GM21825 (cell line): ENCODE results near the gene ZNF750.
A peak's percentile ranks its signal among the peaks of the same experiment; 100 is the strongest.

ENCODE experiments used
- ATAC-seq: cut with Tn5 transposase; IDR thresholded peaks from one replicate; pipeline ENCODE4 v1.9.1; 2021; ENCODE audit warnings: mild to moderate bottlenecking, moderate library complexity; ENCODE audit not compliant: unreplicated experiment

The ZNF750 gene

DNA sequence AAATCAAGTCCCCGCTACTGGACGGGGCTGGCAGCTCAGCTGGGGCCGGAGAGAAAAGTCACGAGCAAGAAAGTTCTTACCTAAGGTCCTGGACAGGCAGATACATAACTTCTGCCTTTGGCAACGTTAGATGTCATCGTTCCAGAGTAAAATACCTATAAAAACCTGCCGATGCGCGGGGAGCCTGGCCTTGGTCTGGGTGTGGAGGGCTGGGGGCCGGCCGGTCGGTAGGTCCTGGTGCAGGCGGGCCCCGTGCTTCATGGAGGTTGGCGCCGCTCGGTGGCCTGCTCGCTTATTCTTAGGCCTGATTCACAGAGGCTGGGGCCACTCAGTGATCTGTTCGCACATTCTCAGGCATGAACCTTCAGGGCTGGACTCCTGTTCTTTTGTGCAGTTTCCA, 33.7 kb upstream of the ZNF750 start:
- ATAC-seq = no peak

DNA sequence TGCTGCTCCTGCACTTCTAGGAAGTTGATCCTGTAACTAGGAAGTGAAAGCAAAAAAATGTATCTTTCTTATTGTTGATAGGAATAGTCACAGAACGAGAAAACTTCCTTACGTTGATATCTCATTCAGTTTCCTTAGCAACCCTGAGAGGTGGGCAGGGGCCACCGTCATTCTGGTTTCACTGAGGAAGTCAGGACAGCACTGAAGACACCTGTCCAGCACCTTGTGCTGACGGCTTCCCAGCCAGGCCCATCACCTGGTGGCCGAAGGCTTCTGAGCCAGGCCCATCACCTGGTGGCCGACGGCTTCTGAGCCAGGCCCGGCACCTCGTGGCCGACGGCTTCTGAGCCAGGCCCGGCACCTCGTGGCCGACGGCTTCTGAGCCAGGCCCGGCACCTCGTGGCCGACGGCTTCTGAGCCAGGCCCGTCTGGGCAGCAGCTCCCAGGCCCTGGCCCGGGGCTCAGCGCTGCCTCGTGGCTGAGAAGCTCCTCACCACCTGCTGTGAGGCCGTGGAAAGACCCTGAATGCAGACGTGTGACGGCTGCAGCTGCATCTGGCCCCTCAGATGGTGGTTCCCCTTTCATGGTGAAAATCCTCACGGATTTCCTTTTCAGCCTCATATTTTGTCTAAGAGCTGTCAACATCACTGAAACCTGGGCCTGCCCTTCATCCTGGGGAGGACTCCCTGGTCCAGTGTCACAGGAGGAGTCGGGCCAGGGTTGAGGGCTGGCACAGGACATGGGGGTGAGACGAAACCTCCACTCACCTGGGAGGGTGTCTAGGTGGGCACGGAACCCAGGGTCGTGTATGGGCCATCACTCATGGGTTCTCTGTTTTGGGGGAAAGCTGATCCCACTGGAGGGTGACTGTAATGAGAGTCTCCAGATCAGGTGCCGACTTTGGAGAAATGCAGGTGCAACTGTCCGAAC, 33.0 kb upstream of the ZNF750 start:
- no peak for ATAC-seq

DNA sequence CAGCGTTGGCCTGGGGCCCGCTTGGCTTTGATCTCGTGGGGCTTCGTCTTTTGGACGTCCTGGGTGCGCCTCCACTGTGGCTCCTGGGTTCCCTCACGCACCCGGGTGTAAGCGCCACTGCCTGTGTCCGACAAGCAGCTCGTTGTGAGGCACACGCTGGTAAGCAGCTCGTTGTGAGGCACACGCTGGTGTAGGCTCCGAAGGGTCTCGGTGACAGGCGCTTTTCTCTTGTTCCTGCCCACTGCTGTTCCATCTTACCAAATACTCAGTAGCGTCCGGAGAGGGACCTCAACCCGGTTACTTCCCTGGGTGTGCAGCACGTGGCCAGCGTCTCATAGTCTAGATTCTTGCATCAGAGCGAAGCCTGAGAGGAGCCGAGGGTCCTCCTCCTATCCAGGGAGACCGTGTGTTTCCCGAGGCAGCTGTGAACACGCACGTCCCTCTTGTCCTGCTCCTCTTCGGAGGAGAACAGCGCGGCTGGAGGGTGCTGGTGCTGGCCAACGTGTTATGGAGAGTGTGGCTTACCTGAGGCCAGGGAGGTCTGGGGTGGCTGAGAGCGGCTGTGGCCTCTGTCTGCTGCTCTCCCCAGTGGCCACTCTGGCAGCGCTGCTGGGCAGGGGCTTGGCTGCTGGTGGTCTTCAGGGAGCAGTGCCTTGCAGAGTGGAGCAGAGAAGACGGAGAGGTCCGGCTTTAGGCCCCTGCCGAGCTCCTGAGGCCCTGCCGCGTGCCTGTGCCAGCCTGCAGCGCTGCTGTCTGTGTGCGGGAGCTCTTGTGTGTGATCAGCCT, 32.1 kb upstream of the ZNF750 start:
- ATAC-seq = no peak

DNA sequence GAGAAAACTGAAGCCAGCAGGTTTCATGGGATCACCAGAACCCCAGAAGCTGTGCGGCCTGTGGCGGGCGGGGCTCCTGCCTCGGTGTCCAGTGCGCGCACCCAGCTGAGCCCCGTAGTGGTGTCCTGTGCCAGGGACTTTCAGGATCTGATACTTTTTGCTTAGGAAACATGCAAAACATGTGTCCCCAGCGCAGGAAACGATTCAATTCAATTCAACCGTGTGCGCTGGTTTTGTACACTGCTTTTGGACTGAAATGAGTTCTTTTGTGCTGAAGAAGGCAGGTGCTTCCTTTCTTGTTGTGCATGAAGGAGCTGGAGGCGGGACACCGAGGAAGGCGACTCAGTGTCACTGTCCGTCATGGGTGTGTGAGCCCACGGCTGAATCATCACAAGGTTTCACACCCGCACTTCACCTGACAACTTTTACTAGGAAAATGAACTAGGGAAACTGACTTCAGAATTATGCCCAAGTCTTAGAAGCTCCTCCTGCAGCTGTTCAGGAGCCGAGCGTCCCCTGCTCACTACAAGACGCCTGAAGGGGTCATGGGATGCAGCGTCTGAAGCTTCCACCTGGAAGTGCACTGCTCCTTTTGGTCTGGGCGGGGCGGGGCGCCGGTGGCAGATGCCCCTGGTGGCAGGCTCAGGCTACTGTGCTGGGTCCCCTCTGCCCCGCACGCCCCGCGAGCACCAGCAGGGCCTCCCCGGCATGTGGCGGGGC, 31.4 kb upstream of the ZNF750 start:
- peak; percentile 61 for ATAC-seq

DNA sequence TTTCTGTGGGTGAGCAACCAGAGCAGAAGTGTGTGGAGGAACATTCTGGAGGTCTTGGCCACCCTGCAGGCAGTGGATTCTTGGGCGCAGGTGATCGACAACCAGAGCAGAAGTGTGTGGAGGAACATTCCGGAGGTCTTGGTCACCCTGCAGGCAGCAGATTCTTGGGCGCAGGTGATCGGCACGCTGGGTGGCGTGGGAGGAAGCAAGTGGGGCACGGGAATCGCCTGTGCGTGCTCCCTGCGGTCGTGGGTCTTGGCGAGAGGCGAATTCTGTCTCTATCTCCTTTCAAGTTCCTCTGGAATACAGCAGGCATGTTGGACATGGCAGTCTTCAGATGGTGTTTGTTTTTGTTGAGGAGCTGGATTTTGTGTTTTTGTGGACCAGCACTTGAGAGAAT, 30.7 kb upstream of the ZNF750 start:
- no peak for ATAC-seq

DNA sequence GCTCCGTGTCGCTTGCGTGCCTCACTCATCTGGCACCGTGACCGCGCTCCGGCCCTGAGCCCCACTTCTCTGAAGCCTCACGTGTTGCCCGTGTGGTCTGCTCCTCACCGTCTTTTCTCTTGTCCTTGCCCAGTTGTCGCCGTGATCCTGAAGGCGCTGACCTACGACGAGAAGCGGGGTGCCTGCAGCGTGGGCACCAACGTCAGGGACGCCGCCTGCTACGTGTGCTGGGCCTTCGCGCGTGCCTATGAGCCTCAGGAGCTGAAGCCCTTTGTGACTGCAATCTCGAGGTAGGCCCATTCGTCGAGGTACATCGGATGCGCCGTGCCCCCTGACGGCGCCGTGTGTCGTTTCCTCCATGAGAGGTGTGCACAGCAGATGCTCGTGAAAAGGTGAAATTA, 30.3 kb upstream of the ZNF750 start:
- ATAC-seq = no peak

DNA sequence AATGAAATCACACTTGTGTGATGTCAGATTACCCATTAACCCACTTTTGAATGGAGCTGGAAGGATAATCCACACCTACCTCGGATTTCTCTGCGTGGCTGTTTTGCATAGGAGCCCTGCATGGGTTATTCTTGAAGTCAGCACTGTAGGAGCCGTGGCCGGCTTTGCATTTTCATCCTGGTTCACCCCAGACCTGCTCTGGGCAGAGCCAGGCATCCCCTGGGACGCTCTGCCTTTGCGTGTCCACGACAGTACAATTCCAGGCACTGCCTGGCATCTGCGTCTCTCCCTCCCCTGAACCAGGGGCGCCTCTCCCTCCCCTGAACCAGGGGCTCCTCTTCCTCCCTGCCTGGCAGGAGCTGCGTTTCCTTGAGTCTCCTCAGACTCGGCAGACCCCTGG, 29.7 kb upstream of the ZNF750 start:
- ATAC-seq = no peak

DNA sequence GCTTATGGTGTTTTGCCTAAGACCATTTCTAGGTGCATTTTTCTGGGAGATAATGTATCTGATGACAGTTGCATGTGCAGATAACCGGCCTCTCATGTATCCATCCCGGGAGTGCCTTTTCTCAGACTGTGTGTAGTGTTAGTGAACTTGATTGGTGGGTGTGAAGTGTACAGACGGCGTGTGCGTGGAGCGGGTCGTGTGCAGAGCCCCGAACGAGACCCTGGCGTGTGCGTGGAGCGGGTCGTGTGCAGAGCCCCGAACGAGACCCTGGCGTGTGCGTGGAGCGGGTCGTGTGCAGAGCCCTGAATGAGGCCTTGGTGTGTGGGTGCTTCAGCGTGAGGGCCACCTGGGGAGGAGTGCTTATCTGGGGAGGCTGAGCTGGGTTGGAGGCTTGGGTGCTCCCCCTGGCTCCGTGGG, 28.9 kb upstream of the ZNF750 start:
- no peak for ATAC-seq

DNA sequence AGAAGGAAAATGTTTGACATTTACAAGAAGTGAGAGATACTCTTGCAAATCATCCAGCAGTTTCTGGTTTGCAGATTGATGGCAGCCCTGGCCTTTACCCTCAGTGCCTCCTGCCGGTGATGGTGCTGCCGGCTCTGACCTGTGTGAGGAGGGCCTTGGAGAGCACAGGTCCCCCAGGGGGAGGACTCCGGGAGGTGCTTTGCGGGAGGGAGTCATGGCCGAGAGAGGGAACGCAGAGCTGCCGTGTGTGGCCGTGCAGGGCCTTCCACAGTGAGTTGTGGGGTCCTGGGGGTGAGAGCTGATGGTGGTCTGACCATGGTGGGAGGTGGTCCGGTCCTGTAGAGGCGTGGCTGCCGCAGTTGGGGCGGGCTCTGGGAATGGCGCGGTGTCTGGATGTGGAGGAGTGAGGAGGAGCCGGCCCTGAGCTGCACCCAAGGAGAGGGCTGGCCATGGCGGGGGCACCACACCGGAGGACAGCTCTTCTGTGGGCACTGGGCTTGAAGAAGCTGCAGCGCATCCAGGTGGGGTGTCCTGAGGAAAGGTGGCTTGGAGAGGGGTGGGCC, 28.0 kb upstream of the ZNF750 start:
- no peak for ATAC-seq

DNA sequence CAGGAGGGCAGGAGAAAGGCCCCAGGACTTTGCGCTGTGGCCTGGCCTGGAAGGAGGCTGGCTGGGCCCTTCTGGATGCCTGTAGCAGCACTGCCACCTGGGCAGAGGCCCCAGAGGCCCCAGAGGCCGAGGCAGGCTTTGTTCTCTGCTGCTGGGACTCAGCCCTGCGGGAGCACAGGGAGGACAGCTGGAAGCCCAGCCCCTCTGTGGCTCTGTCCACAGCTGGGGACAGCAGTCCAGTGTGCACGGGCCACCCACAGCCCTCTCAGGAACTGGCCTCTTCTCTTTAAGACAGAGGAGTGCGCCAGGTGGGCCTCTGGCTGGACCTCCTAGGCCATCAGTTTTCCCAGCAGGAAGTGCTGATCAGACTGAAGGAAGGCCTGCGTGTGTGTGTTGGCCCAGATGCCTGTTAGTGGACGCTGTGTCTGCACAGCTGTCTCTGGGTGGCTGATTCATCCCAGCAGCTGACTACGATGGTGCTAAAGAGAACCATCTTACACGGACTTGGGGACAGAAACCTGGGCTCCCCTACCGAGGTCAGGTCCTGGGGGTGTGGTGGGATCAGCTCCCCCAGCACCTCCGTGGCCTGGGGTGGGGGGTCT, 26.9 kb upstream of the ZNF750 start:
- ATAC-seq = no peak

DNA sequence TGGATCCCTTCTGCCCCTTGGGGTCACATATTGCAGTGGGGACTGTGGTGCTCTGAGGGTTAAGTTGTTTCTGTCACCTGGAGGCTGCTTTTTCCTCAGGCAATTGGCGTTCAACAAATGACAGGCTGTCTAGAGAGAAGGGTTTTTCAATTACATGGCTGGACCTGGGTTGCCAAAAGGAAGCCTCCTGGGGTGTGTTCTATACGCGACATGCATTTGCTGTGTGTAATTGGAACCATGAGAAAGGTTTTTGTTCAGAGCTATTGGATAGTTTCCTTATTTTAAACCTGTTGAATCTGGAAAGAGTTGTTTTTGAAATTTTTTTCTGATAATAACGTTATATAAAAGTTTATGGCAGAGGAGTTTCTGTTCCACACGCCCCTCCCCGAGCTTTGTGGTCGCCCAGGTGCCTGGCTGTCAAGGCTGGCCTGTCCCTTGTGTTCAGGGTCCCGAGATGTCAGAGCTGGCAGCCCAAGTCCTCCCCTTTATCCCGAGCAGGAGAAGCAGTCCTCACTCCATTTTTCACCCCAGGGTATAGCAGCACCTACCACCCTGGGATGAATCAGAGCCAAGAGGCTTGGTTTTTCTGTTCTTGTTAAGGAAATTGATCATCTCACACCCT, 26.1 kb upstream of the ZNF750 start:
- ATAC-seq = no peak

DNA sequence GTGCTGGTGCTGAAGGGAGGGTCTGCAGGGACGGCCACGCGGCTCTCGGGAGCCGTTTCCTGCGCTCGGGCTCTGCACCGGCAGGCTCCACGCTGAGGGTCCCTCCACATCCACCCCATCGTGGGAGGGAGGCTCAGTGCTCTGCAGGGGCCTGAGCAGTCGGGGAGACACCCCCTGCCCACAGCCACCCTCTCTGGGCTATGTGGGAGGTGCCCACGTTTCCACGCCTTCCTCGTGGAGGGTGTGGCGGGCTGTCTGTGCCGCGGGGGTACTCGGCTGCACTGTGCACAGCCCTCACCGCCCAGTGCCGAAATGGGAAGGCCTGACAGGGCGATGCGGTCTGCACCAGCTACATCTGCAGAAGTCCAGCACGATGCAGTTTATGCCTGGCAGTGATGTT, 25.5 kb upstream of the ZNF750 start:
- ATAC-seq = no peak

DNA sequence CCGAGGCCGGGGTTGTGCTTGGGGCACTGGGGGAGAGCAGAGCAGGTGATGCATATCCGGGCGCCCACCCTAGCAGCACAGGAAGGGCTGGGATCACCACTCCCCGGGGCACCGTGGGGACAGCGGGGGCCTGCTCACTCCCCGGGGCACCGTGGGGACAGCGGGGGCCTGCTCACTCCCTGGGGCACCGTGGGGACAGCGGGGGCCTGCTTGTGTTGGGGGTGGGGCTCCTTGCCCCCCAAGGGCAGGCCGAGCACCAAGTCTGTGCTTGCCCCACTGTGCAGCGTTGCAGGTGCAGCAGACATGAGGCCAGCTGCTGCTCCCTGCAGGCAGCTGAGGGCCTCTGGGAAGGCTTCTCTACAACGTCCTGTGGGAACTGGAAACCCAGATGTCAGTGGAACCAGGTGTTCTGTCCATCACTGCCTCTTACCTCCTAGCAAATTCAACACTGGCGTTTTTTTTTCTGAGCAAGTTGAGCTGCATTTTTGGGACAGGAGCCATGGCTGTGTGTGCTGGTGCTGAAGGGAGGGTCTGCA, 25.0 kb upstream of the ZNF750 start:
- ATAC-seq = no peak

DNA sequence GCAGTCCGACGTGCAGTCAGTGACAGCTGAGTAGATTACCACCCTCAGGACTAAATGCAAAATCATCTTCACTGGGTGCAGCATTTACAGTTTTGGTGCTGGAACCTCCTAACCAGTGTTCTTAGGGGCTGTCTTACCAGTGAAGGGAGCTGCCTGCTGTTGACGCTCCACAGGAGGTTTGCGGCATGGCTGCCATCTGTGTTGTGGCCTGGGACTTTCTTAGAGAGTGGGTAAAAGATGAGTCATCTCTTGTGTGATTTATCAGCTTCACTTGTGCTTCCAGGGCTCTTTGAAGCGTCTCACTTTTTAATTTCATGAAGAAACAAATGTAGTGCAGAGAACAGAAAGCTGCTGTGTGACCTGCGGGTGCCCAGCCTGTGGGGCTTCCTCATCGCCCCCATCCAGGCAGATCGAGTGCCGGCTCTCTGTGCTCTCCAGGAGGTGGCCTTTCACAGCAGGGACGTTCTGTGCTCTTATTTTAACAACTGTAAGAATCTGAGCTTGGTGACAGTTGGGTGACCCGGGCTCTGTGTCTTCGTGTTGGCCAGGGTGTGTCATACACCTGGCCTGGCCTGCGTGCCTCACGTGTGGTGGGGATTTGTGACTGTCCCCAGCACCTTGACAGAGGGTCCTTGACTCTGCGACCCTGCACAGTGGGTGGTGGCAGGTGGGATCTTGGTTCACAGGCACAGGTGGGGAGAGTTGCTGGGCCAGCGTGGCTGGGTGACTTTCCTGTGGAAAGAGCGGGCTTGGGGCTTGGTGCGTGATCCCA, 24.3 kb upstream of the ZNF750 start:
- peak; percentile 71 for ATAC-seq

DNA sequence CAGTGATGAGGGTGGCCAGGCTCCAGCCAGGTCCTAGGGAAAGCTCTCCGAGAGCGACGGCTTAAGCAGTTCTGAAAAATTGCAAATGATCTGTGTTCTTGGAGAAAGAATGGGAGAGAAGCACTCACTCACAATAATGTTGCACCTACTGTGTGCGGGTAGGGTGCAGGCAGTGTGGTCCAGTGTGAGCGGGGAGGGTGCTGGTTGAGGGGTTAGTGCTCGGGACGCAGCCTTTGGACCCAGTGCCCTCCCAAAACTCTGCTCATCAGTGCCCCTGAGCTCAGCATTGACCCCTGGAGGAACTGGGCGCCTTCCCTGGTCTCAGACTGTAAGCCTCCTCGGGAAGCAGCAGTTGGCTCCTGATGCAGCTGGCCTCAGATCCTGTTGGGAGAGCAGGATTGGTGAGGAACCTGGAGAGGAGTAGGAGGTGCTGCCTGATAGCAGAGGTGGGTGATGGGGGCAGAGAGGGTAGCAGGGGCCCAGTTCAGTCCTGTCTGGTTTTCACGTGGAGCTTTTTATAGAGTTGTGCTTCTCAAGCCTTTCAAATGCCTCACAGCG, 23.6 kb upstream of the ZNF750 start:
- ATAC-seq = no peak

DNA sequence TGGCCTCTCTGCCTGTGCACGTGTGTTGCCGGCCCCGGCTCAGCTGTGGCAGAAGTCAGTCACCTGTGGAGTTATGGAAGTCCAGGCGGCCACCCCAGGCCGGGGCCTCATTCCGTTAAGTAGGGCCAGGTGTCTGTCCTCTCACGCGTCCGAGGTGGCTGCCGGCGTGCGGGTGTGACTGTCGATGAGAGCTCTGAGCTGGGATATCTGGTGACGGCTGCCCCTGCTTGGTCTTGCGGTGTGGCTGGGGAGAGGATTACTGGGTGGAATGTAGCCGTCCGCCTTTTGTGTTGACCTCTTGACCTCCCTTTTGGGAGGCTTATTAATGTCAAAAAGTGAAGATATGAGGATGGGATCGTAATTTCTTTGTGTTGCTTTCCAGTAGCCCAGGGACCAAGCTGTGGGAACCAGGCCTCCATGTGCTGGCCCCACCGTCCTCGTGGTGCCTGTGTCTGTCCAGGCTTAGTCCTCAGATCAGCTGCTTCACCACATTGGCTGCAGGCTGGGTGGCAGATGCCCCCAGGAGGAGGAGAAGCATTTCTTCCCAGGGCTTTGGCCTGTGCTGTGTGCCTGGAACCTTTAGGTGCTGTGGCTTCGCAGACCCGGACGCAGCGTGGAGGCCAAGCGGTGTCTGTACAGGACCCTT, 23.0 kb upstream of the ZNF750 start:
- no peak for ATAC-seq

DNA sequence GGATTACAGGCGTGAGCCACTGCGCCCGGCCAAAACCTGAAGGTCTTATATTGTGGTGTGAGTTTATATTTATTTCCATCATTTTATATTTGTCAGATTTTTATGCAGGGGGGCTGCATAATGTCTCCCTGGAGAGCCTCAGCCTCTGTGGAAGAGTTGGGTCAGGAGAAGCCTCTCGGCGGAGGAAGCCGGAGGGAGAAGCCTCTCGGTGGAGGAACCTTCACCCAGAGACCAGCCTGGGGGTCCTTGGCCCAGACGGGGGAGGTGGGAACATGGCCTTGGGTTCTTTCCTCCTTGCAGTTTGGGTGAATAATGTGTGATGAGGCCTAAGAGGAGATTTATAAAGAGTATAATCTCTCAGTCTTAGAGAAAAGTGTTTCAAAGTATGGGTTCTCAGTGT, 22.4 kb upstream of the ZNF750 start:
- no peak for ATAC-seq

DNA sequence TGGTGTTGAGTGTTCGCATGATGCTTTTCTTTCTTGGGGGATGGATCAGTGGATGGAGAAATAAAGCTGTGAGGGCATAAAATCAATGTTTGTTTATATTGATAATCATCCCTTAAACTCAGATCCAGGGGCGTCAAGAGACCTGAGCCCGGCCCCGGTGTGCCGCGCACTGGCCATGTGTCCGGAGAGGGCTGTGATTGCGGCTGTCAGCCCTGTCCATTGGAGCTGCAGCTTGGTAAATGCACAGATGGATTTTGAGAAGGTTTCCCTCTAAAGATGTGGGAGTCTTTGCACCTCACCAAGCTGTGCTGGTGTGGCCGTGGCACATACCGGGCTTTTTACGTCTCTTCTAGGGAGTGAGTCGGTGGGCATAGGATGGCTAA, 21.6 kb upstream of the ZNF750 start:
- ATAC-seq = no peak
